K562 (cell line): ENCODE measurements around the gene MAST3. TPM values are rescaled to one million over a fixed set of nuclear protein-coding genes. Genes with fewer than 3 reads are reported as not detected.

ENCODE experiments used
- ATAC-seq: fragments of 200-7000 bp; cut with Tn5 transposase; 3 replicates; pipeline ENCODE4 v1.9.1; 2020; ENCODE audit warnings: moderate library complexity
- BruUV-seq: library from RNA; stranded (reverse); fragments of 400-500 nt; replicated peaks from 2 replicates; lab custom pipeline; 2021; lab: Mats Ljungman, UMichigan
- CTCF ChIA-PET: fragments of 300-600 bp; formaldehyde crosslinking; extraction: SDS; loops from one replicate; lab custom pipeline; 2021; ENCODE audit warnings: low intra/inter-chr PET ratio; lab: Yijun Ruan, JAX
- POLR2A ChIA-PET: fragments of 300-600, 350-650 bp; sonication (Branson Sonifier 250); formaldehyde crosslinking; extraction: SDS; loops from one replicate; lab custom pipeline; 2021; ENCODE audit warnings: antibody characterized with exemption, inconsistent platforms; lab: Yijun Ruan, JAX
- DNase-seq, 4 experiments: peaks; one replicate each; pipeline versions ENCODE4 v3.0.0 to v3.0.0-alpha.2; 2011 to 2018; ENCODE audit warnings: low spot score in 3 of 4, mixed read lengths in 3 of 4; ENCODE audit errors: extremely low read depth in 1 of 4
- FAIRE-seq: peaks from 2 replicates; lab custom pipeline; 2011; peaks lifted over from hg19 to GRCh38; lab: Jason Lieb, UNC
- H2AFZ ChIP-seq: 2 replicates; pipeline ENCODE4 v1.6.0; 2011; ENCODE audit warnings: low read depth, low read length, control low read depth, inconsistent platforms
- H3K27ac ChIP-seq: fragments of 200-600 bp; 3 replicates; pipeline ENCODE4 v1.8.0; 2011; ENCODE audit warnings: low read depth, mild to moderate bottlenecking, control low read depth, inconsistent platforms, low read length, moderate library complexity, mixed read lengths; ENCODE audit errors: extremely low read depth
- H3K27me3 ChIP-seq, 2 experiments: fragments of 300-600 bp in 1 of 2; 2 replicates in 1 of 2; 3 replicates in 1 of 2; pipeline versions ENCODE4 v1.6.0 to v1.8.0; 2011; ENCODE audit warnings: inconsistent platforms in 2 of 2, low read length in 2 of 2, mild to moderate bottlenecking in 1 of 2, mixed read lengths in 1 of 2, moderate library complexity in 1 of 2; ENCODE audit not compliant: control insufficient read depth in 2 of 2, insufficient read depth in 2 of 2
- H3K36me3 ChIP-seq: fragments of 300-600 bp; 3 replicates; pipeline ENCODE4 v1.8.0; 2011; ENCODE audit warnings: mild to moderate bottlenecking, low read length, inconsistent platforms; ENCODE audit not compliant: control insufficient read depth, insufficient read depth
- H3K4me1 ChIP-seq, 2 experiments: fragments of 200-600 bp in 1 of 2; replicated peaks in 1 of 2; 2 replicates in 1 of 2; 3 replicates in 1 of 2; pipeline versions ENCODE4 v1.5.1 to v1.8.0; 2011; ENCODE audit warnings: inconsistent platforms in 2 of 2, low read length in 2 of 2, mild to moderate bottlenecking in 1 of 2, mixed read lengths in 1 of 2, moderate library complexity in 1 of 2; ENCODE audit not compliant: control insufficient read depth in 2 of 2, insufficient read depth in 2 of 2
- H3K4me2 ChIP-seq: 2 replicates; pipeline ENCODE4 v1.6.1; 2011; ENCODE audit warnings: low read length, control low read depth, inconsistent platforms, mixed read lengths; ENCODE audit not compliant: insufficient read depth
- H3K4me3 ChIP-seq: fragments of 200-600 bp; sonication (generic), shearing (Covaris generic); 2 replicates; pipeline ENCODE4 v1.5.1; 2016; ENCODE audit warnings: control low read depth, inconsistent platforms
- H3K79me2 ChIP-seq: fragments of 200-600 bp; 3 replicates; pipeline ENCODE4 v1.8.0; 2011; ENCODE audit warnings: low read length, inconsistent platforms; ENCODE audit not compliant: control insufficient read depth, insufficient read depth
- H3K9ac ChIP-seq, 2 experiments: 2 replicates each; pipeline versions ENCODE4 v1.6.0 to v1.6.1; 2011; ENCODE audit warnings: low read depth in 2 of 2, low read length in 2 of 2, control low read depth in 1 of 2, inconsistent platforms in 1 of 2, mild to moderate bottlenecking in 1 of 2, mixed read lengths in 1 of 2; ENCODE audit not compliant: insufficient read depth in 1 of 2
- H3K9me1 ChIP-seq: one replicate; pipeline ENCODE4 v1.6.0; 2011; ENCODE audit warnings: inconsistent platforms, mild to moderate bottlenecking, low read length, moderate library complexity; ENCODE audit not compliant: control insufficient read depth, insufficient read depth
- H3K9me3 ChIP-seq: replicated peaks from 2 replicates; pipeline ENCODE4 v1.5.1; 2011; ENCODE audit warnings: low read depth, low read length, inconsistent platforms; ENCODE audit not compliant: control insufficient read depth, insufficient read depth
- H4K20me1 ChIP-seq: replicated peaks from 2 replicates; pipeline ENCODE4 v1.6.1; 2011; ENCODE audit warnings: low read length, inconsistent platforms, mixed read lengths; ENCODE audit not compliant: control insufficient read depth, insufficient read depth
- KLF16 ChIP-seq: IDR thresholded peaks from 2 replicates; pipeline ENCODE4 v1.6.1; 2016; ENCODE audit warnings: antibody characterized with exemption
- MIER1 ChIP-seq: fragments of 450-650 bp; IDR thresholded peaks from 2 replicates; pipeline ENCODE4 v1.6.1; 2016; ENCODE audit warnings: antibody characterized with exemption, mild to moderate bottlenecking, low read depth
- STAT5B ChIP-seq: fragments of 250-450 bp; sonication (Bioruptor Pico); IDR thresholded peaks from 2 replicates; pipeline ENCODE4 v1.8.0; 2021; ENCODE audit warnings: mild to moderate bottlenecking, inconsistent platforms
- TAL1 ChIP-seq: fragments of 450-650 bp; IDR thresholded peaks from 2 replicates; pipeline ENCODE4 v1.6.1; 2016; ENCODE audit warnings: mild to moderate bottlenecking
- WHSC1 ChIP-seq: IDR thresholded peaks from one replicate; pipeline ENCODE4 v1.6.1; 2012; ENCODE audit warnings: low read length, control low read depth, inconsistent platforms
- ZNF717 ChIP-seq: fragments of 250-450 bp; sonication (Bioruptor Pico); IDR thresholded peaks from 2 replicates; pipeline ENCODE4 v1.5.0; 2021
- WGBS: fragments of 100-300 bp; shearing (Covaris generic); methylation state at CpG from one replicate; pipeline ENCODE4 v1.1.6; 2016; ENCODE audit warnings: low coverage, mixed read lengths; ENCODE audit not compliant: insufficient coverage; ENCODE audit errors: missing lambda C conversion rate; 5-methylcytosine and 5-hydroxymethylcytosine counted together
- in situ Hi-C: fragments of 300-500 bp; cut with MboI; formaldehyde crosslinking; loops from 4 replicates; pipeline ENCODE4 v1.15.0; 2018; ENCODE audit warnings: inconsistent platforms, mixed read lengths
- intact Hi-C: fragments of 100-400 bp; cut with micrococcal nuclease; formaldehyde crosslinking; loops from 2 replicates; pipeline ENCODE4 v1.14.2; 2022
- polyA plus RNA-seq, 8 experiments: library from polyadenylated mRNA; depleted of rRNA in 4 of 8; stranded (reverse) in 5 of 8; unstranded in 3 of 8; fragments of >200 nt; fragmentation: Nextera tagmentation in 2 of 8; fragmentation: Illumina TruSeq in 1 of 8; extraction: Ambion mirVana in 2 of 8; extraction: Trizol in 1 of 8; gene quantifications; 2 replicates each; pipeline versions ENCODE4 v1.2.1 to v1.2.3, GENCODE V29; 2011 to 2014; ENCODE audit warnings: inconsistent platforms in 1 of 8, missing spikeins in 1 of 8
- total RNA-seq, 7 experiments: library from RNA; depleted of rRNA in 6 of 7; stranded (reverse); fragments of >200 nt in 6 of 7; fragmentation: Illumina TruSeq in 2 of 7; extraction: Trizol in 2 of 7; gene quantifications; 2 replicates each; pipeline versions ENCODE4 v1.2.1 to v1.2.3, GENCODE V29; 2011 to 2021; ENCODE audit warnings: low replicate concordance in 1 of 7
- TF ChIP-seq, protein P1 (sequence below), 3 experiments: IDR thresholded peaks in 2 of 3; conservative IDR thresholded peaks in 1 of 3; 2 replicates each; pipeline ENCODE4 v1.5.1; 2011 to 2012; ENCODE audit warnings: low read length in 3 of 3, mild to moderate bottlenecking in 3 of 3, control low read depth in 2 of 3, improper control_type of control experiment in 1 of 3, inconsistent platforms in 1 of 3, low read depth in 1 of 3, mixed read lengths in 1 of 3, moderate library complexity in 1 of 3; ENCODE audit not compliant: insufficient read depth in 2 of 3
- TF ChIP-seq, protein P2 (sequence below): fragments of 450-650 bp; IDR thresholded peaks from 2 replicates; pipeline ENCODE4 v1.6.1; 2017; ENCODE audit warnings: antibody characterized with exemption, mild to moderate bottlenecking
- TF ChIP-seq, protein P3 (sequence below): sonication (generic); formaldehyde crosslinking; IDR thresholded peaks from 2 replicates; pipeline ENCODE4 v1.9.0; 2022; ENCODE audit warnings: mild to moderate bottlenecking, missing genetic modification reagents
- TF ChIP-seq, protein P4 (sequence below): sonication (generic); formaldehyde crosslinking; IDR thresholded peaks from 2 replicates; pipeline ENCODE4 v1.8.0; 2022; ENCODE audit warnings: missing genetic modification reagents, mild to moderate bottlenecking, moderate library complexity, borderline replicate concordance

Gene MAST3
- total and polyA plus RNA-seq, 9 of the 15 experiments (the other 6 are each of a cell fraction or from before 2014, with no cell fraction given): 0.94 to 9.9 (median 2.4) TPM

DNA sequence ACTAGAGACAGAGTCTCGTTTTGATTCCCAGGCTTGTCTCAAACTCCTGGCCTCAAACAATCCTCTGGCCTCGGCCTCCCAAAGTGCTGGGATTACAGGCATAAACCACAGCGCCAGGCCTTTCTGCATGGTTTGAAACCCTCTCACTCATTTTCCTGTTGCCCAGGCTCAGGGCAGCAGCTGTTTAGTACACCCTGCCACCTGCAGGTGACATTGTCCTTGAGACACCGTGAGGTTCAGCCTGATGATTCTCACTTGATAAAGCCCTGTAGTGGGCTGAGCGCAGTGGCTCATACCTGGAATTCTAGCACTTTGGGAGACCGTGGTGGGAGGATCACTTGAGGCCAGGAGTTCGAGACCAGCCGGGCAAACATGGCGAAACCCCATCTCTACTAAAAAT, 23.4 kb upstream of the MAST3 start:
- no peak overlapping the region for H3K4me2 ChIP-seq
- H3K9ac ChIP-seq: 0 out of 4 replicates have a peak overlapping the region, but pooled peaks of 1 of the 2 experiments have one; percentile 28
- POLR2A ChIA-PET: interaction anchor here (0.6 kb wide), 1 partner anchor 71 kb away, joined by 3 read pairs; no protein-coding TSS in a partner anchor
- 46% methylated on average over 9 of the region's 9 CpGs for WGBS
- no peaks in the 10 kb centered on the region for H3K9me3 ChIP-seq
- no peak overlapping the region for H3K4me3 ChIP-seq
- in situ Hi-C loops (no loop called here), intact Hi-C loops (no loop called here)
- FAIRE-seq: peak; percentile 15
- peak; percentile 70 for ATAC-seq
- no peak overlapping the region for H2AFZ ChIP-seq
- peak in 1 of 4 experiments; percentile 10 for DNase-seq
- no TSS peak for BruUV-seq
- TF ChIP-seq TAL1: no peak
- TF ChIP-seq WHSC1: no peak
- TF ChIP-seq, protein P1, sequence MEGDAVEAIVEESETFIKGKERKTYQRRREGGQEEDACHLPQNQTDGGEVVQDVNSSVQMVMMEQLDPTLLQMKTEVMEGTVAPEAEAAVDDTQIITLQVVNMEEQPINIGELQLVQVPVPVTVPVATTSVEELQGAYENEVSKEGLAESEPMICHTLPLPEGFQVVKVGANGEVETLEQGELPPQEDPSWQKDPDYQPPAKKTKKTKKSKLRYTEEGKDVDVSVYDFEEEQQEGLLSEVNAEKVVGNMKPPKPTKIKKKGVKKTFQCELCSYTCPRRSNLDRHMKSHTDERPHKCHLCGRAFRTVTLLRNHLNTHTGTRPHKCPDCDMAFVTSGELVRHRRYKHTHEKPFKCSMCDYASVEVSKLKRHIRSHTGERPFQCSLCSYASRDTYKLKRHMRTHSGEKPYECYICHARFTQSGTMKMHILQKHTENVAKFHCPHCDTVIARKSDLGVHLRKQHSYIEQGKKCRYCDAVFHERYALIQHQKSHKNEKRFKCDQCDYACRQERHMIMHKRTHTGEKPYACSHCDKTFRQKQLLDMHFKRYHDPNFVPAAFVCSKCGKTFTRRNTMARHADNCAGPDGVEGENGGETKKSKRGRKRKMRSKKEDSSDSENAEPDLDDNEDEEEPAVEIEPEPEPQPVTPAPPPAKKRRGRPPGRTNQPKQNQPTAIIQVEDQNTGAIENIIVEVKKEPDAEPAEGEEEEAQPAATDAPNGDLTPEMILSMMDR (IDR thresholded peaks at IDR 0.05 in 2 of 3, conservative IDR thresholded peaks at IDR 0.05 in 1 of 3; ENCODE audit: insufficient read depth in 2 of 3, low read depth in 1 of 3, low read length in 3 of 3): peak in 2 of 3 experiments; percentile 2 to 29; a peak in 2 of 6 replicates
- TF ChIP-seq, protein P2, sequence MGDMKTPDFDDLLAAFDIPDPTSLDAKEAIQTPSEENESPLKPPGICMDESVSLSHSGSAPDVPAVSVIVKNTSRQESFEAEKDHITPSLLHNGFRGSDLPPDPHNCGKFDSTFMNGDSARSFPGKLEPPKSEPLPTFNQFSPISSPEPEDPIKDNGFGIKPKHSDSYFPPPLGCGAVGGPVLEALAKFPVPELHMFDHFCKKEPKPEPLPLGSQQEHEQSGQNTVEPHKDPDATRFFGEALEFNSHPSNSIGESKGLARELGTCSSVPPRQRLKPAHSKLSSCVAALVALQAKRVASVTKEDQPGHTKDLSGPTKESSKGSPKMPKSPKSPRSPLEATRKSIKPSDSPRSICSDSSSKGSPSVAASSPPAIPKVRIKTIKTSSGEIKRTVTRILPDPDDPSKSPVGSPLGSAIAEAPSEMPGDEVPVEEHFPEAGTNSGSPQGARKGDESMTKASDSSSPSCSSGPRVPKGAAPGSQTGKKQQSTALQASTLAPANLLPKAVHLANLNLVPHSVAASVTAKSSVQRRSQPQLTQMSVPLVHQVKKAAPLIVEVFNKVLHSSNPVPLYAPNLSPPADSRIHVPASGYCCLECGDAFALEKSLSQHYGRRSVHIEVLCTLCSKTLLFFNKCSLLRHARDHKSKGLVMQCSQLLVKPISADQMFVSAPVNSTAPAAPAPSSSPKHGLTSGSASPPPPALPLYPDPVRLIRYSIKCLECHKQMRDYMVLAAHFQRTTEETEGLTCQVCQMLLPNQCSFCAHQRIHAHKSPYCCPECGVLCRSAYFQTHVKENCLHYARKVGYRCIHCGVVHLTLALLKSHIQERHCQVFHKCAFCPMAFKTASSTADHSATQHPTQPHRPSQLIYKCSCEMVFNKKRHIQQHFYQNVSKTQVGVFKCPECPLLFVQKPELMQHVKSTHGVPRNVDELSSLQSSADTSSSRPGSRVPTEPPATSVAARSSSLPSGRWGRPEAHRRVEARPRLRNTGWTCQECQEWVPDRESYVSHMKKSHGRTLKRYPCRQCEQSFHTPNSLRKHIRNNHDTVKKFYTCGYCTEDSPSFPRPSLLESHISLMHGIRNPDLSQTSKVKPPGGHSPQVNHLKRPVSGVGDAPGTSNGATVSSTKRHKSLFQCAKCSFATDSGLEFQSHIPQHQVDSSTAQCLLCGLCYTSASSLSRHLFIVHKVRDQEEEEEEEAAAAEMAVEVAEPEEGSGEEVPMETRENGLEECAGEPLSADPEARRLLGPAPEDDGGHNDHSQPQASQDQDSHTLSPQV: no peak
- no peak for TF ChIP-seq ZNF717 (CRISPR knock-in tag)
- TF ChIP-seq, protein P3, sequence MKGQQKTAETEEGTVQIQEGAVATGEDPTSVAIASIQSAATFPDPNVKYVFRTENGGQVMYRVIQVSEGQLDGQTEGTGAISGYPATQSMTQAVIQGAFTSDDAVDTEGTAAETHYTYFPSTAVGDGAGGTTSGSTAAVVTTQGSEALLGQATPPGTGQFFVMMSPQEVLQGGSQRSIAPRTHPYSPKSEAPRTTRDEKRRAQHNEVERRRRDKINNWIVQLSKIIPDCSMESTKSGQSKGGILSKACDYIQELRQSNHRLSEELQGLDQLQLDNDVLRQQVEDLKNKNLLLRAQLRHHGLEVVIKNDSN (CRISPR knock-in tag): no peak
- TF ChIP-seq, protein P4, sequence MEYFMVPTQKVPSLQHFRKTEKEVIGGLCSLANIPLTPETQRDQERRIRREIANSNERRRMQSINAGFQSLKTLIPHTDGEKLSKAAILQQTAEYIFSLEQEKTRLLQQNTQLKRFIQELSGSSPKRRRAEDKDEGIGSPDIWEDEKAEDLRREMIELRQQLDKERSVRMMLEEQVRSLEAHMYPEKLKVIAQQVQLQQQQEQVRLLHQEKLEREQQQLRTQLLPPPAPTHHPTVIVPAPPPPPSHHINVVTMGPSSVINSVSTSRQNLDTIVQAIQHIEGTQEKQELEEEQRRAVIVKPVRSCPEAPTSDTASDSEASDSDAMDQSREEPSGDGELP (CRISPR knock-in tag): peak; percentile 28; the same call in 1 of the 2 replicates
- TF ChIP-seq MIER1: no peak
- no peak for TF ChIP-seq STAT5B (CRISPR knock-in tag)
- no peak for TF ChIP-seq KLF16
- CTCF ChIA-PET: no interaction called here
- H3K79me2 ChIP-seq: no peaks in the 10 kb centered on the region
- H3K36me3 ChIP-seq: no peaks in the 10 kb centered on the region
- H3K4me1 ChIP-seq: peaks cover 0 to 3% of the 10 kb centered on the region in 2 experiments; a peak in 2 of 5 replicates
- no peak overlapping the region for H3K27ac ChIP-seq
- H3K9me1 ChIP-seq: no peaks in the 10 kb centered on the region
- H4K20me1 ChIP-seq: no peaks in the 10 kb centered on the region
- peaks cover 3 to 9% of the 10 kb centered on the region in 2 experiments; a peak in 1 of 5 replicates for H3K27me3 ChIP-seq
